ENCODE measurements around the gene TAB2. TPM values are rescaled to one million over a fixed set of nuclear protein-coding genes. Genes with fewer than 3 reads are reported as not detected.
A peak's percentile ranks its signal among the peaks of the same experiment; 100 is the strongest.

Gene TAB2
- total RNA-seq, 4 donors from 2014 or later, result 43.6 to 89.9 (median 64.7) TPM

DNA sequence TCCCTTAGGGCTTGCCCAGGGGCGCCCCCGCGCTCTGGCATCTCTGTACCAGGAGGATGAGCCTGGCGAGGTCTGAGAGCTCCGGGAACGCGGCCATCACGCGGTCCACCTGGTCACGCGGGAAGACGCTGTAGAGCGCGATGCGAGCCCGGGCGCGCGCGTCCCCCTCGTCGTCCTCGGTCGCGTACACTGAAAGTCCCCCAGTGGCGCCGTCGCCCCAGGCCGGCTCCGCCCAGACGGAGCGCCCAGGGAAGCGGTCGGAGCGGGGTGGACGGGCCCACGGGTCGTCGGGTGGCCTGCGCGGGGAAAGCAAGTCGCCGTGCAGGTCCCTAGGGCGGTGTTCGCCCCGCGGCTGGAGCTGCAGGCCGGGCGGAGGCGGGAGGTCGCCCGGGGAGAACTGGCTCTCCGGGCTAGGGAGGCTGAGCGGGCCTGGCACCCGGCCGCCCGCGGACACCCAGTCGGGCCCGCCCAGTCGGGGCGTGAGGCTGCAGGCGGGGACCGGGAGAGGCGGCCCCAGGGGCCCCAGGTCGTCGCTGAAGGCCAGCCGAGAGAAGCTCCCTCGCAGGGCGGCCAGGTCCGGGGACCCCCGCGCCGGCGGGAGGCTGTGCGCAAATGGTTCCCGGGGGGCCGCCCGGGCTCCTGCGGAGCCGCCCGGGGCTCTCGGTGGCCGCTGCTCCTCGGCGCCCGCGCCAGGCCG lies 133.3 kb downstream of the TAB2 start:
- H3K4me1 ChIP-seq, result peaks cover 23 to 55% (median 41%) of the 10 kb centered on the region in 4 donors
- H3K9me3 ChIP-seq, result no peaks in the 10 kb centered on the region
- H3K36me3 ChIP-seq, result no peaks in the 10 kb centered on the region
- in situ Hi-C loops (cut with MboI; ENCODE audit: low pct_ligation_motif_present in 1 of 4, low pct_unique_long_range_greater_than_20kb in 1 of 4, low sequenced_read_pairs in 3 of 4) (no loop called here), intact Hi-C loops (cut with DNase I; ENCODE audit: low total_unique reads) (no loop called here)
- H3K27ac ChIP-seq, result peak overlapping the region; percentile 47 to 79 (median 78)
- 38% methylated on average over 76 of the region's 89 CpGs; no CpG with 5 or more reads in 1 of the 2 donors for WGBS, 2 donors (ENCODE audit: low coverage in 1 of 2)
- no peaks in the 10 kb centered on the region for H3K27me3 ChIP-seq
- H3K4me3 ChIP-seq, result peak overlapping the region; percentile 24 to 64 (median 42)
- TF ChIP-seq EP300 (IDR thresholded peaks at IDR 0.05; ENCODE audit: low read depth), result no peak
- peak; percentile 2 for TF ChIP-seq POLR2A (IDR thresholded peaks at IDR 0.05)
- peak in 2 of 3 donors; percentile 47 to 51 for TF ChIP-seq POLR2AphosphoS5 (IDR thresholded peaks at IDR 0.05)
- TF ChIP-seq, protein P1, sequence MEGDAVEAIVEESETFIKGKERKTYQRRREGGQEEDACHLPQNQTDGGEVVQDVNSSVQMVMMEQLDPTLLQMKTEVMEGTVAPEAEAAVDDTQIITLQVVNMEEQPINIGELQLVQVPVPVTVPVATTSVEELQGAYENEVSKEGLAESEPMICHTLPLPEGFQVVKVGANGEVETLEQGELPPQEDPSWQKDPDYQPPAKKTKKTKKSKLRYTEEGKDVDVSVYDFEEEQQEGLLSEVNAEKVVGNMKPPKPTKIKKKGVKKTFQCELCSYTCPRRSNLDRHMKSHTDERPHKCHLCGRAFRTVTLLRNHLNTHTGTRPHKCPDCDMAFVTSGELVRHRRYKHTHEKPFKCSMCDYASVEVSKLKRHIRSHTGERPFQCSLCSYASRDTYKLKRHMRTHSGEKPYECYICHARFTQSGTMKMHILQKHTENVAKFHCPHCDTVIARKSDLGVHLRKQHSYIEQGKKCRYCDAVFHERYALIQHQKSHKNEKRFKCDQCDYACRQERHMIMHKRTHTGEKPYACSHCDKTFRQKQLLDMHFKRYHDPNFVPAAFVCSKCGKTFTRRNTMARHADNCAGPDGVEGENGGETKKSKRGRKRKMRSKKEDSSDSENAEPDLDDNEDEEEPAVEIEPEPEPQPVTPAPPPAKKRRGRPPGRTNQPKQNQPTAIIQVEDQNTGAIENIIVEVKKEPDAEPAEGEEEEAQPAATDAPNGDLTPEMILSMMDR (IDR thresholded peaks at IDR 0.05), result no peak
- DNase-seq, result peak; percentile 56

DNA sequence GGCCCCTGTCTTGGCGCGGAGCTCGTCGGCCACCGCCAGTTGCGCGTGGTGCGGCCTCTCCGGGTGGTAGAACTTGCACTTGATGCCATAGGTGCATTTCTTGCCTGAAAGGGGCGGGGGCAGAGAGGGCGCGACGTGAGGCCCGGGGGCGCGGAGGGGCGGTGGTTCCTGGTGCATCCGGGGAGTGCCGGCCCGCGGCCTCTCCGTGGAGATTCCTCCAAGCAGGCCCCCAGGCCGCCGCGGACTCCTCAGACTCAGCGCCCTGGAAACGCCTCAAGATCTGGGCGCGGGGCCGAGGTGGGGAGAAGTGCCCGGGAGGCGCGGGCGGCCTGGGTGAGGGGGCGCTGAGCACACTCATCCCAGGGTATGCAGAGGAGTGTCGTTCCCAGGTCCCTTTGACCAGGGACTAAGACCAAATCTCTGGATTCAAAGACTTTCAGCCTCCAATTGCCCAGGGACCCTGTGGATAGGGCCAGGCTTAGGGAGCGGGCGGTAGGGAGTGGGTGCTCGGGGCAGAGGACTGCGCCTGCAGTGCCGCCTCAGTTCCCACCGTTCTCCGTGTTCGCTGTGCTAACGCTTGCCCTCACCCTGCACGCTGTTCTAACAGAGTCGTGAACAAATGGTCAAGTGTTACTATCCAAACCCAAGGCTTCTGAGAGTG lies 134.0 kb downstream of the TAB2 start:
- no peaks in the 10 kb centered on the region for H3K9me3 ChIP-seq
- TF ChIP-seq EP300 (IDR thresholded peaks at IDR 0.05; ENCODE audit: low read depth) (no peak), POLR2A (IDR thresholded peaks at IDR 0.05) (peak; percentile 64), POLR2AphosphoS5 (IDR thresholded peaks at IDR 0.05) (peak in 2 of 3 donors; percentile 17 to 63)
- TF ChIP-seq, protein P1 (IDR thresholded peaks at IDR 0.05), result no peak
- no peaks in the 10 kb centered on the region for H3K27me3 ChIP-seq
- DNase-seq, result peak; percentile 82
- WGBS, 2 donors (ENCODE audit: low coverage in 1 of 2), result 61% methylated on average over 32 of the region's 47 CpGs; no CpG with 5 or more reads in 1 of the 2 donors
- H3K27ac ChIP-seq, result peak overlapping the region; percentile 47 to 79 (median 78)
- H3K4me3 ChIP-seq, result peak overlapping the region; percentile 24 to 64 (median 42)
- in situ Hi-C loops (cut with MboI; ENCODE audit: low pct_ligation_motif_present in 1 of 4, low pct_unique_long_range_greater_than_20kb in 1 of 4, low sequenced_read_pairs in 3 of 4), result no loop called here
- peaks cover 23 to 55% (median 41%) of the 10 kb centered on the region in 4 donors for H3K4me1 ChIP-seq
- H3K36me3 ChIP-seq, result no peaks in the 10 kb centered on the region
- intact Hi-C loops (cut with DNase I; ENCODE audit: low total_unique reads), result no loop called here

DNA sequence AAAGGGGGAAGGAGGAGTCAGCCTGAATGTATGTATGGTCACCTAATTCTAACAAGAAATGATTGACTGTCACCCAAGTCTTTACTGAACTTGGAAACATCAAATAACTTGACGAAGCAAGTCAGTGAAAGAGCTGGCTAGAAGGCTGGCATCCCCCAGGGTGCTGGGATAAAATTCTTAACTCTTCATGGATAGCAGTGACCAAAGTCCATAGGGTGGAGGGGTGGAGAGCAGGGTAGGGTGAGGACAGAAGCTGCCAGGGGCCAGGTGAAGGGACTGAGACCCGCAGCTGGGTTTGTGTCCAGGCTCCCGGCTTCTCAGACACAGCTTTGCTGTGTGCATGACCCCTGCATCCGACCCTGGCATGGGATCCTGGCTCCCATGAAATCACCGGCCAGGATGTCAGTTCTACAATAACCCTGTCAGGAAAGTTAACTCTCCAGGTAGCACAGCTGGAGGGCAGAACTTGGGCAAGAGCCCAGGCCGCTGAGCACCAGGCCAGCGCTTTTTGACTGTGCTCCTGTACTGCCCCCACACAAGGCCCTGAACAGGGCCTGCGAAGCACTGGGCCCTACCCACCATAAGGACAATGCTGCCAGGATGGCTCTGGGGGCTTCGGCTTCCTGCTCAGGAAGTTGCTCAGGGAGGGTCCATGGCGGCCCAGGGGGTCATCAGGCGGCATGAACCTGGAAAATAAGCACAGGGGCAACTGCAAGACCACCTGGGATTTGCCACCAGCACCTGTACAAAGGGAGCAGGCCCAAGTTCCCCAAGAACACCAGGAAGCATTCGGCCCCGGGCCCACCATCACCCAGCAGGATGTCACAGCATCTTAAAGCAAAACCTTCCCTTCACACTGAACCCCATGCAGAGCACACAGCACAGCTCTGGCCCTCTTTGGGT lies 134.8 kb downstream of the TAB2 start:
- no peaks in the 10 kb centered on the region for H3K36me3 ChIP-seq
- no peaks in the 10 kb centered on the region for H3K27me3 ChIP-seq
- peak overlapping the region in 1 of 4 donors; percentile 64 for H3K4me3 ChIP-seq
- in situ Hi-C loops (cut with MboI; ENCODE audit: low pct_ligation_motif_present in 1 of 4, low pct_unique_long_range_greater_than_20kb in 1 of 4, low sequenced_read_pairs in 3 of 4), result no loop called here
- no peak for DNase-seq
- TF ChIP-seq POLR2A (IDR thresholded peaks at IDR 0.05), result no peak
- no peak for TF ChIP-seq EP300 (IDR thresholded peaks at IDR 0.05; ENCODE audit: low read depth)
- TF ChIP-seq, protein P1 (IDR thresholded peaks at IDR 0.05), result no peak
- TF ChIP-seq POLR2AphosphoS5 (IDR thresholded peaks at IDR 0.05), result no peak
- no peaks in the 10 kb centered on the region for H3K9me3 ChIP-seq
- intact Hi-C loops (cut with DNase I; ENCODE audit: low total_unique reads), result no loop called here
- peaks cover 23 to 58% (median 41%) of the 10 kb centered on the region in 4 donors for H3K4me1 ChIP-seq
- peak overlapping the region; percentile 47 to 79 (median 78) for H3K27ac ChIP-seq
- 83 to 88% methylated on average over 1 to 11 of the region's 13 CpGs for WGBS, 2 donors (ENCODE audit: low coverage in 1 of 2)
